Raji (cell line): ENCODE results near the gene GRK6.

Experiments used
- POLR2A ChIP-seq: IDR thresholded peaks from 2 replicates; pipeline ENCODE4 v1.6.1; 2011; ENCODE audit warnings: low read depth, low read length, control low read depth; ENCODE audit not compliant: insufficient read depth

The GRK6 gene

DNA sequence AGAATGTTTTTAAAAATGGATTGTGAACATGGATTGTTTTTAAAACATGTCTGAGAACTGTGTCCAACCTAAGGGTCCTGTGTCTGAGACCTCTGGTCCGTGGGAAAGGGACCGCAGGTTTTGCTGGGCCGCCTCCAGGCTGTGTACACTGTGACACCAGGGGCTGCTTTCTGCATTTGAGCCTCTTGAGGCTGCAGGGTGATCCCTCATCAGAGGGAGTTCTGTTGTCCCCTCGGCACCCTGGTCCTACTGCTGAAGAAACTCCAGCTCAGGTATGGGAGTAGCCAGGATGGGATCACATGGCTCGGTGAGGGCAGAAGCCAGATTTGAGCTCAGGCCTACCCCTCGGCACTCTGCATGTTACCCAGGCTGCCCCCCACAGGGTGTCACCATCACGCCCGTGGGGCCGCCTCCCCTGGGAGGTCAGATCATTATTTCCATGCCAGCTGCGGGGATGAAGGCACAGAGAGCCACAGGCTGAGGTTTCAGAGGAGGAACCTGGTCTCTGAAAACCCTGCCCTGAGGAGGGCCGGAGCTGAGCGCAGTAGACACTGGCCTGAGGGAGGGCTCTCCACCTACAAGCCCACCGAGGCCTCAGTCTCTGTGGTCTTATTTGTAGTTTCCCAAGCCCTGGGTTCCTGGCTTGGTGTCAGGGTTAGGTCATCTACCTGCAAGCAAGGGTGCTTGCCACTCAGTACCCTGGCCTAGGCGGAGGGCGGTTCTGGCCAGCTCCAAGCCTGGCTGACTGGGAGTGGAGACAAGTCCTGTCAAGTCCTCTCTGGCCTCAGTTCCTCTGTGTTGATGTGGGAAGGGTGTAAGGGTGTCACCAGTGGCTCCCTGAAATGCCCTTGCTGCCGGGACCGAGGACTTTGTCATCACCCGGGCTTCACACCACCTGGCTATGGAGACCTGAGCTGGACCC is 22.9 kb downstream of the GRK6 start:
- peak; percentile 38; the same call in 1 of the 2 replicates for TF ChIP-seq POLR2A

DNA sequence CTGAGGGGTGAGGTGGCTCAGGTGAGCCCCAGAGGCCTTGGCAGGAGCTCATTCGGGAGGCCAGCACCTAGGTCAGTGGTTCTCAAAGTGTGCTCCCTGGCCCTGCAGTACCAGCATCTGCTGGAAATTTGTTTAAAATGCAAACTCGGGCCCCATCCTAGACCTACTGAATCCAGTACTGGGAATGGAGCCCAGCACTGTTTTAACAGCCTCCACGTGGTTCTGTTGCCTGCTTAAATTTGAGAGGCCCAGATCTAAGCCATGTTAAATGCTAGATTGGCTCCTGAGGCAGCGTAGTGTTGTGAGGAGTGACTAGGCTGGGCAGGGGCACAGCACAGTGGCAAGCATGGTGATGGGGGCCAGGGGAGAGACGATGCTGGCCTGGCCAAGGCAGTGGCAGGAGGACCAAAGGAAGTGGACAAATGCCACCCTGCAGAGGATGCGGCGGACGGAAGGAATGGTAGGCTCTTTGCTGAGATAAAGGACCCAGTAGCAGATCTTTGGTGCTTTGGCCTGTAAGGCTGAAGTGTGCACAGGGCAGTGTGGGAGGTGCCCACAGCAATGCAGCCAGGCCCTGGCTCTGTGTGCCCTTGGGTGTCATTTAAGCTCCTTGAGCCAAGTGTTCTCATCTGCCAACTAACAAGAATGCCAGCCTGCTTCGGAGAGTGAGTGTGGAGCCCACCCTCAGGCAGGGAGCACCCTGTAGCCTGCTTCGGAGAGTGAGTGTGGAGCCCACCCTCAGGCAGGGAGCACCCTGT is 24.4 kb downstream of the GRK6 start:
- no peak for TF ChIP-seq POLR2A

DNA sequence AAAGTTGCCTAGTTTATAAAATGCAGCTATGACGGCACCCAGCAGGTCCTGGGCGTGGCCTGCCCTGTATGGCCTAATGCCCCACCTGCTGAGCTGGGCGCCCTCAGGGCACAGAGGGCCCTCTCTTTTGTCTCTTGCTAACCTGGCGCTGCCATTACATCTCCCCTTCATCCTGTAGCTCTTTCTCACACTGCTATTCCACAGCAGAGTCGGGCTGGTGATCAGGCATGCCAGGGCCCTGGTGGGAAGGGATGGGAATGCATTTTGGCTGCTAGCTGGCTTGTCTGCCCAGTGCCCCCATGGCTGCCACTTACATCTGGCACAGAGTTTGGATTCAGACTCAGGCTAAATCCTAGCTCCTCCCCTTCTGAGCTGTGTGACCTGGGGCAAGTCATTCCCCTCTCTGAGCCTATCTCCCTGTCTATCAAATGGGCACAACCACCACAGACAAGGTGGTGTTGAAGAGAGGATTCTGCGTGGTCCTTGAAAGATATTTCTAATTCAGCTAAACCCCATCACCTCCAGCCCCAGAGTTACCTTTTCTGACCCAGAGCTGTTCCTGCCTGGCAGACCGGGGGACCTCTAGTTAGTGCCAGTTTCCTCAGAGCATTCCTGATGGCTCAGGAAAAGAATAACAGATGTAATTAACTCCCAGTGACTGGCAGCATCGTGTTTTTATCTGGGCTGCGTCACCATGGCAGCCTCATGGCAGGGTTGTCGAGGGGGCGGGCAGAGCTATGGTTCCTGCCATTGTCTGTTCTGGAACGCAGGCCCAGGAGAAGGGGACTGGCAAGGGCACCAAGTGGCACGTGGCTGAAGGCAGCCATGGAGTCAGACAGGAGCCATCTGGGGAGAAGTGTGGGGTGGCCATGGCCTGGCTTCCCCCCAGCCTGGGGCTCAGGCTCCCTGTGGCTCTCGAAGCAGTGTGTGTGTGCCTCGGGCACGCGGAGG is 26.5 kb downstream of the GRK6 start:
- TF ChIP-seq POLR2A = no peak

- TF ChIP-seq POLR2A = no peak
Measured at GRCh38 chr5:177453852-177454396, 27.4 kb downstream of the GRK6 start.

- no peak for TF ChIP-seq POLR2A
Measured at GRCh38 chr5:177454397-177455035, 28.0 kb downstream of the GRK6 start.

GRCh38 chr5:177455036-177455660 is 28.7 kb downstream of the GRK6 start:
- TF ChIP-seq POLR2A = peak; percentile 81

DNA sequence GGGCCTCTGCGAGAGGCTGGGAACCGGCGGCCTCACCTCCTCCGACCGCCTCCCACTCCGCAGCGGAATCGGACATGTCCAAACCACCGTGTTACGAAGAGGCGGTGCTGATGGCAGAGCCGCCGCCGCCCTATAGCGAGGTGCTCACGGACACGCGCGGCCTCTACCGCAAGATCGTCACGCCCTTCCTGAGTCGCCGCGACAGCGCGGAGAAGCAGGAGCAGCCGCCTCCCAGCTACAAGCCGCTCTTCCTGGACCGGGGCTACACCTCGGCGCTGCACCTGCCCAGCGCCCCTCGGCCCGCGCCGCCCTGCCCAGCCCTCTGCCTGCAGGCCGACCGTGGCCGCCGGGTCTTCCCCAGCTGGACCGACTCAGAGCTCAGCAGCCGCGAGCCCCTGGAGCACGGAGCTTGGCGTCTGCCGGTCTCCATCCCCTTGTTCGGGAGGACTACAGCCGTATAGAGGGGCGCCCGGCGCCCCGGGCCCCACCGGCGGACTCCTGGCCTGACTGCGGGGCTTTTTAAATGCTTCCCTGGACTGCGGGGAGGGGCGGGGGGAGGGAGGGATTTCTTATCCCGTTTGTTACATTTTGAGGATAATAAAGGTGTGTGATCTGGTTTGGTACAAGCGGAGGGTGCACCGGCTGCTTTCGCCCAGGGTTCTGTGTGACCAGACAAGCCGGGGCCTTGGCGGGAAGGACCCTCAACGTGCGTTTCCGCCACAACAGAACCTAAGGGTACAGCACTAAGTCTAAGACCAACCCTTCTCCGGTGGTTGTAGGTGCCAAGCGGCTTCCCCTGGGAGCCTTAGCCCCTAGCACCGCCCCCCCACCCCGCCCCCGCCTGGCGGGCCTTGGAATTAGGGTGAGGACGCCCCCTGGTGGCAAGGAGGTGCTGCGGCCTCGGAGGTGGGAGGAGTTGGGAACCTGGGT is 29.4 kb downstream of the GRK6 start:
- peak; percentile 91 for TF ChIP-seq POLR2A

DNA sequence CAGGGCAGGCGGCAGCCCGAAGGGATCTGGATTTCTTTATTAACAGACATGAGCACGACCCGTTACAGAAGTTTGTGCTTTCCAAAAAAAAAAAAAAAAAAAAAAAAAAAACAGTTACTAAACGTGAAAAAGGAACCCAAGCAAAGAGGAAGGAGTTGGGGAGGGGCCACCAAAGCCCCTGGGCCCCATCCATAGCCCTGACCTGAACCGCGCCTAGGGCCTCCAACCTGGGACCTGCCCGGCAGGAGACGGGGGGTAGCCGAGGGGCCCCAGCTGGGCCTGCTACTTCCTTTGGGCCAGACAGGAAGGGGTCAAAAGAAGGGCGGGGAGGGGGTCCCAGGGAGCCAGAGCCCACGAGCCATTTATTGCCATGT is 30.1 kb downstream of the GRK6 start:
- no peak for TF ChIP-seq POLR2A

DNA sequence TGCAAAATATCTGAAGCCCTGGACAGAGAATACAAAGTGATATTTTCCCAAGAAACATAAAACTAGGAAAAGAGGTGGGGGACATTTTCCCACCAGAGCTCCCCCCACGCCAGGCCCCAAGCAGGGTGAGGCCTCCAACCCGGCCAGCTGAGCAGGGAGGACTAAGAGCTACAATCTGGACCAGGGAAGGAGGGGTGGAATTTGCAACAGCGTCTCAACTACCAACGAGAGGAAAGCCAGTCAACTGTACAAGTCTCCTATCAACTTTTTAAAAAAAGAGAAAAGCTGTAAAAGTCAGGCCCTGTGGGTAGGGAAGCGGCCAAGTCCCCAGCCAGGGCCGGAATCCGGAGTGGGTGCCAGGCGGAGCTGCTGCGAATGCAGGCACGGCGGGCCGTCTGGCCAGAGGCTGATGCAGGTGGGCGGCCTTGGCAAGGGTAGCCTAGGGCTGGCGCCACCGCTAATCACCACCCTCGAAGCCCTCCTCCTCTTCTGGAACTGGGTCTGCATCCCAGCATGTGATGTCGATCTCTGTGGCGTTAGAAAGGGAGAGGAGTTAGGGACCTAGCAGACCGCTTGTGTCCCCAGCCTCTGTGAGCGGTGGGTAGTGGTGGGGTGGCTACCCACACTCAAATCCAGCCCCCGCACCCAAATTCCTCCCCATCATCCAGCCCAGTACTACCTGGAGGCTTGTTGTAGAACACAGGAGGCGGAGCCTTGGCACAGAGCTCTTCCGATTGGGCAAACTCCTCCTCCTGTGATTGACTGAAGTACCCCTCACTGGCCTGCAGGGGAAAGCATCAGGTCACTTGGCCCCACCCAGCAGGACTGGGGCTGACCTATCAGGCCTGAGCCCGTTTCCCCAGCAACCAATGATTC is 30.7 kb downstream of the GRK6 start:
- peak; percentile 29; the same call in 1 of the 2 replicates for TF ChIP-seq POLR2A

GRCh38 chr5:177457852-177458681 is 31.6 kb downstream of the GRK6 start:
- no peak for TF ChIP-seq POLR2A

GRCh38 chr5:177458912-177459350 is 32.5 kb downstream of the GRK6 start:
- TF ChIP-seq POLR2A = no peak
